COLO829 (cell line): ENCODE results near the gene PTH1R.

Experiments used
- DNase-seq: peaks from one replicate; pipeline ENCODE4 v3.0.0; 2012; ENCODE audit warnings: low spot score

The PTH1R gene

DNA sequence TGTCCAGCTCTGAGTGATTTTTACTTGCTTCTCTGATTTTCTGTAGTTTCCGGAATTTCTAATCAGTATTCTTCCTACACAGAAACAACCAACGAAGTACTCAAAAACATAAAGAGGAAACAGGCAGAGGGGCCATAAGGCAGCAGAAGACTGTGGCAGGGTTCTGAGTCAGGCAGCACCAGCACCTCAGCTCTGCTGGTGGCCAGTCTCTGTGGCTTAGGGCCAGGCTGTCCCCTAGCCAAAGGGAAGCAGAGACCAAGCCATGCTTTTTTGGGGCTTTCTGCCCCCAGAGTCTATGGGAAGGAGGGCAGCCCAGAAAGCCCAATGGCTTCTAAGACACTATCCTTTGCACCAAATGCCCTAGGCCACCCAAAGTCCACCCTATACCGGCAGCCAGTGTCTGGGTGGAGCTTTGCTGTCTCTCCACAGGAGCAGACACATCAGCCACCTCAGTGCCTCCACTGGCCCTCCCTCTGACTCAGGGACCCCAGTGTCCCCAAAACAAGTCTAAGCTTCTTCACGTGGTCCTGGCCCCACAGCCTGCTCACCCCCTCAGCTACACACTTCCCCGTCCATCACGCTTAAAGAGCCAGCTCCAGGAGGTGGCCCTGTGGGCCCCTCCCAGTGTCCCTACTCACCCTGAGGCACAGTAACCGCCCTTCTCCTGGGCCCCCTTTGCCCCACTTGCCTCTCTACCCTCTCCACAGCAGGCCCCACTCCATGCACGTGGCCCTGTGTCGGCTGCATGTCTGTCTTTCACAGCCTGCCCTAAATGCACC, 52.8 kb downstream of the PTH1R start:
- DNase-seq = no peak

DNA sequence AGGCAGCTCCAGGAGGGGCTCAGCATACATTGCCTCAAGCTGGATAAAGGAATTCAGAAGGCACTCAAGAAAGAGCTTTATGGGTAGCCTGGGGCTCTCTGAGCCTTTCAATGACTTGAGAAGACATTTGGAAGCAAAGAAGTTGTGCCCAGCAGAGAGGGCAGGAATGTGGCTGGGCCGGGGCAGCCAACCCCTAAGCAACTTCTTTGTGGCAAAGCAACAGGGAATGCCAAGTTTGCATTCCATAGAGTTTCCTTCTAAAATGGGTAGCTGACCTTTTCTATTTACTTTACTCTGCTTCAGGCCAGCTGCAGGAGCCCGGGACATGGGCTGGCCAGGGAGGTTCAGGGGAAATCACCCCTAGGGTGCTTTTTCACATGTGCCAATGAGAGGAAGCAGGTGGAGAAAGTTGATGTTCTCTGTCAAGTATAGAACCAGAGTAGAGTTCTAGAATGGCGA, 53.5 kb downstream of the PTH1R start:
- peak; percentile 41 for DNase-seq

DNA sequence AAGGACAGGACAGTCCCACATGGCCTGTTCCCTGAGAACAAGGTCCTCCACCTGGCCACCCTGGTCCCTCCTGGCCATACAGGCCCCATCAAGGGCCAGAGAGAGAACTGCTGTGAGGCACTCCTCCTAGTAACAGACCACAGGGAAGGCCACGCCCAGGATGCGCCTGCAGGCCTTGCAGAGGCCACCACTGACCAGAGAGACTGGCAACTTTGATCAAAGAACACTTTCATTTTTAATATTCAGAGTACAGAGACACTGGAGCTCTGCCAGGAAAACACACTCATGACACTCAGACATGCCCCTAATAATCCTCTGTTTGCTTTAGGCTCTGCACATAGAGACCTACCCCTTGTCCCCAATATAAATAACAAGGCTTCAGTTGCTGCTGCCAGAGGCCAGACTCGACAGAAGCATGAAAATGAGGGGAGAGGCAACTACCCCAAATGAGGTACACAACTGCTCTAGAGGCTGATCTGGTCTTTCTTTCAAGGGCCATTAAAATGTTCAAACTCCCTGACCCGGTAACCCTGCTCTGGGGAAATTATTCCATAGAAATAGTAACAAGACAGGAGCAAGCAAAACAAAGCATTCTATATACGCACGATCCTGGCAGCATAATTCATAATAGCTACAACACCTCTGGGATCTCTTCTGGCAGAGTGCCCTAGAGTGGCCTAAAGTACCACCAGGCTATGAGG, 54.3 kb downstream of the PTH1R start:
- peak; percentile 96 for DNase-seq

GRCh38 chr3:46932455-46933225, 55.1 kb downstream of the PTH1R start:
- DNase-seq = no peak

DNA sequence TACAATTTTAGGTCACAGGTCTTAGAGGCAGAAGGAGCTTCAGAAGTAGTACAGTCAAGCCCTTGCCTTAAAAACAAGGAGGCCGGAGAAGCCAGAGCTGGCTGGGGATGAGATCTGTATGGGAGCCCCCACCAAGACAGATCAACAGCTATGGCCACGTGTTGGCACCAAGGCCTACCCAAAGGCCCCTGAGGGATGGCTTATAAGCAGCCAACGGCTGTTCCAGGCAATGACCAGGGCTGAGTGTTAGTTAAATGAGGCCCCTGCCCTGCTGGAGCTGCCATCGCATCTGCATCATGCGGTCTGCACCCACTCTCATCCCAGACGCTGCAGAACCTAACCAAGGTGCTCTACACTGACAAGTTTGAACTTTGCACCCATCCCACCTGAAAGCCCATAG, 55.7 kb downstream of the PTH1R start:
- no peak for DNase-seq

DNA sequence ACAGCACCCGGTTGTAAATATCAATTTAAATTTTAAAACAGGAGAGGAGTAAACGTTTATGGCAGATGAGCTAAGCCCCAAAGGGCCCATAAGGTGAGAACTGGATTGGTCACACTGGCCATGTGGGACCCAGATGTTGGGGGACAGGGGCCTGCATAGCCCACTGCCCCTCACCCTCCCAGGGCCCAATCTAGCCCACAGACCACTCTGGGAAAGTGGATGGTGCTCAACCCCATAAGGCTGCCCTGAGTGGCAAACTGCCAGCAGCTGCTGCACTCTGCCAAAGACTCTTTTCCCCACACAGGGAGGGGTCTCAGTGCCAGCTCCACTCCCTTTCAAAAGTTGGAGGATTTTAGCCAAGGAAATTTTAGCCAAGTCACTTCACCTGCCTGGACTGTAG, 56.6 kb downstream of the PTH1R start:
- no peak for DNase-seq

DNA sequence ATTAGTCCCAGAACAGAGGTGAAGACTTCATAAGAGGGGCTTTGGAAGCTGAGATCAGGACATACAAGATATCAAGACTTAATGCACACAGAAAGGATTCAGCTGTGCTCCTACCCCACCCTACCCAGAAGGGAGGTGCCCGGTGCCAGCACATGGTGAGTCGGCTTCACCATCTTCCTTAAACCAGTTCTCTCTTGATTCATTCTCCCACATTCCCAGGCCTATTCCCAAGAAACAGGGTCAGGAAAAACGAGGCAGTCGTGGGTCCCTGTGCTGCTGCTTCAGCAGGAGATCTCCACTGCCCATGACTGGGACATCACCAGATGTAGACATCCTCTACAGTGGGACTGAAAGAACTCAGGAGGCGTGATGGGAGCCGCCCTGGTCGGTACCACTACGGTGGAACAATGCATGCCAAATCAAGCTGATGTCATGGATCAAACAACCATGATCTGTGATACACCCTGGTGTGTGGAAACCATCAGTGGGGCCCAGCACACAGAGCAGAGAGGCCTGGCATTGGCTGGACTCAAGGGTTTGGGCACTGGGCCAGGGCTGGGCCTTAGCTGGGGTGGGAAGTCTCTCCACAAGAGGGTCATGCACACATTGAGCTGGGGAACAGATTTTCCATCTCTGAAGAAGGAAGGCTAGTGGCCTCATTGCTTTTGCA, 57.1 kb downstream of the PTH1R start:
- DNase-seq = no peak

- DNase-seq = peak; percentile 97
Observed at GRCh38 chr3:46935168-46935858, 57.8 kb downstream of the PTH1R start.

DNA sequence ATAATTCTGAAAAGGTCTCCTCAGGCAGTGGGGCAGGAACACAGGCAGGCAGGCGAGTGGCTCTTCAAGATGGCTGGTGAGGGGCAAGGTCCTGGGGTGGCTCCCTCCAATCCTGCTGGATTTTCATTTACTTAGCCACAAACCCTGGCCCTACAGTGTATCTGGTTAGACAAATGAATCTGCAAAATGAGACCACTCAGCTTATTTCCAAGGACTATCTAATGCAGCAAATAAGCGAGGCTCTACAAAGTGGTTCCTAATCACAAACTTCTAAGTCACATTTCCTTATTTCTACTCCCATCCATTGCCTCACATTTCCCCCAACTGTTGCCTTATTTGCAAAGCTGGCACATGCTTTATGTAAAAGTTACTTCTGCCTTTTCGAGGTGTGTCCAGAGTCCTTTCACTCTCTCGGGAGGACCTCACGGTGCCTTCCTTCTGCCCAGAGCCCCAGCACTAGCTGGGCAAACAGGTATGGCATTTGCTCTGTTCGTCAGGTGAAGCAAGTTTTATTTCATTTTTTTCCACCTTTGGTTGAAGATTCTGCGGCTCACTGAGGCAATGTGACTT, 58.6 kb downstream of the PTH1R start:
- DNase-seq = no peak

- no peak for DNase-seq
Observed at GRCh38 chr3:46936733-46937250, 59.3 kb downstream of the PTH1R start.

GRCh38 chr3:46938118-46938517, 60.6 kb downstream of the PTH1R start:
- DNase-seq = no peak

DNA sequence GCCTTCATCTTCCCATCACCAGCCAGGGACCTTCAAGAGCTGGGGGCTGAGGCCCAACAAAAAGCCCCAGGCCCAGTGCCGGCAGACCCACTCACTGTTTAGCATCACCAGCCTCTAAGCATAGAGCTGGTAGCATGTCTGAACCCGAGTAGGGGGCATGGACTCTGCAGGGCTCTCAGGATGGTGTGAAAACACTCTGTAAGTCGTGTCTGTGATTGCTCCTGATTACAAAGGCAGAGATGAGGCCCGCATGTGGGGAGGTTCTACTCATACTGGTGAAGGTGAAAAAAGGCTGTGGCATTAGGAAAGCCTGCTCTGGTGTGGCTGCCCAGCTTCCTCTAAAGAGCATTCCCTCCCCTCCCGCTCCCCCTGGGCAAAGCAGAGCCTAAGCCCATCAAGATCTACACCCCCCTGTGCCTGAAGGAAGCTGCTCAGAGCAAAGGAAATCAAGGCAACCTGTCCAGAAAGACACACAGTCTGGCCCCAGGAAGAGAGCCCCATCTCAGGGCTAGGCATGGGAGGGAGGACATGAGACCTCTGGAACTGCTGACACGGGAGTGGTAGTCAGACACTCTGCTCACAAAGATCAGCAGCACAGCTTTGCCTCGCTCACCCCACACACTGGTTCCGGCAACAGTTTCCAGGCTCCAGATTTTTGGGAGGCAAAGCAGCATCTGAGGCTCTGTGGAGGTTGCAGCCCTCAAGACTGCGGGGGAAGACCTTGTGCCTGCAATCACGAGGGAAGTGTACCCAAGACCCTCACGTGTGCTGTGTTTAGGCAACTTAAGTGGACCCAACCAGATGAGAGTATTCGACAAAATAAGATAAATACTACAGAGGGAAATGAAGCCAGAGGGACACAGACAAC, 62.3 kb downstream of the PTH1R start:
- DNase-seq = no peak

DNA sequence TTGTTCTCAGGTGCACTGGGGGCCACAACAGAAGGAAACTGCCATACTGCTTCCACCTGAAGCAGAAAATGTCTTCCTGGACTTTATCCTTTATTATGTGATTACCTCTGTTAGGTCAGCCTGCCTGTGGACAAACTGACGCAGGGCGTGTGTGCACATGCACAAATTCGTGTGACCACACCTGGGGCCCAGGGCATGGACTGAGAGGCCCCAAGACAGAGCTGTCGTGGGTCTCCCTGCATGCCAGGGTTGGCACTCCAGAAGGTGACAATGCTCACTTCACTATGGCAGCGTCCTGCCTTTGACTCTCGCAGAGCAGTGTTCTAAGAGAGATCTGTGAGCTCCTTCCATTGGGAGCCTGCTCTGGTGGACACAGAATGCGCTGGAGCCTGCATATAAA, 64.6 kb downstream of the PTH1R start:
- no peak for DNase-seq

DNA sequence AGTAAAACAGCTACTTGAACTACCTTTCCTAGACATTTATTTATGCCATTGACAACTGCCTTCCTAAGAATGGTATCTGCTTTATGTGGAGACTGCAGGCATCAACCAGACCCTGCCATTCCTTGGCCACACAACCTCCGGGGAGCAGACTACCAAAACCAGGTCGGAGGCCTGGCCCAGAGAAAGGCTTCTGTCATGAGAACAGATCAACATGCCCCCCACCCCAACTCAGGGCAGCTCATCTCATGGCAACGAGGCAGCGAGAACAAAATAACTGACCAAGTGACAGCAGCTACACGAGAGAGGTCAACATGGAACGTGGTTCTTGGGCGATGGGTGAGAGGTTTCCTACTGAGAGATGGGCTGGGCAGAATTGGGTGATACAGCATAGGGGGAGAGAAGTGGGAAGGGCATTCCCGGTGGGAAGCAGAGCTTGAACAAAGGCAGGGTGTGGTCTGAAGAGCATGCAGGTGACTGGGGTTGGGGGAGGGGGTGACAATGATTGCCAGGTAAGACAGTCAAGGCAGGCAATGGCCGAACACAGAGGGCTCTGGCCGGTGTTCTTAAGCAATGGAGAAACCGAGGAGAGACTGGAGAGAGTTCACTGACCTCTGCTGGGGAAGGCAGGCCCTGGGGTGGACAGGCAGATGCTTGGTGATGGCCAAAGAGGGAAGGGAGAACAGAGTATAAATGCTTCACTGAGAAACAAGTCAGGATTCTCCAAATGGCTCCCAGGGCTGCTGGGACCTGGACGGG, 65.1 kb downstream of the PTH1R start:
- no peak for DNase-seq

DNA sequence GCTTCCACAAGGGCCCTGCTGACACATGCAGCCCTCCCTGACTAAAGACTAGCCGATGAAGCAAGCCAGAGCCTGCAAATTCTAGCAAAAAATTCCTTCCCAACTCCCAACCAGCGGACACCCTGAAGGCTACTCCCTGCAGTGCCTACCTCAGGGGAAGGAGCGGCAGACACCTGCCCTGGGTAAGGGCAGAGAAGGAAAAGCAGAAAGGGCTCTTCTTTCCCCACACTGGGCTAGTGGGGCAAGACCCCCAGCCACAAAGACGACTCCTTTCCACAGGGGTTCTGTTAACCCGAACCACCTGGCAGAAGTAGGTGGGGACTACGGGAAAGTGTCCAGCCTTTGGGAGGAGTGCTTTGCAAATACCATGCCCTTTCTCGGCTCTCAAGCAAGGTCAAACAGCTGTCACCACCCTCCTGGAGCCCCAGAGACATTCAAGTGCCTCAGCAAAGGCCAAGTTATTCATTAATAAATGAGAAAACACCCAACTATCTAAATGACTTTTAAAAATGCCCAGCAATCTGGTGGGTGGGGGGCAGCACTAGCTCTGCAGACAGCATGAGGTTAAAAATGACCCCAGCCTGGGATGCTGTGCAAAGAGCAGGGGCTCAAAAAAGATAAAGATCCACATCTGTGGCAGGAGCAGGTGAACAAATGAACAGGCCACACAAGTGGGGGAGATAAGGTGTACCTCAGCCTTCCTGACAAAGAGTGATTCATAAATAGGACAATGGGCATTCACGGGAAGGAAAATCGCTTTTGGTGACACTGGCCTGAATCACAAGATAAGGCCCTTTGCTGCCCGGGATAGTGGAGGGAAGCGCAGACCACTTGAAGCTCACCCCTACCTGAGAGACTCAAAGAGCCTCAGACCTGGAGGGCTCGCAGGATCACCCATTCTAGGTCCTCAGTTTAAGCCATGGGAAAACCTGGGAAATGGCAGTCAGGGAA, 66.0 kb downstream of the PTH1R start:
- DNase-seq = no peak

DNA sequence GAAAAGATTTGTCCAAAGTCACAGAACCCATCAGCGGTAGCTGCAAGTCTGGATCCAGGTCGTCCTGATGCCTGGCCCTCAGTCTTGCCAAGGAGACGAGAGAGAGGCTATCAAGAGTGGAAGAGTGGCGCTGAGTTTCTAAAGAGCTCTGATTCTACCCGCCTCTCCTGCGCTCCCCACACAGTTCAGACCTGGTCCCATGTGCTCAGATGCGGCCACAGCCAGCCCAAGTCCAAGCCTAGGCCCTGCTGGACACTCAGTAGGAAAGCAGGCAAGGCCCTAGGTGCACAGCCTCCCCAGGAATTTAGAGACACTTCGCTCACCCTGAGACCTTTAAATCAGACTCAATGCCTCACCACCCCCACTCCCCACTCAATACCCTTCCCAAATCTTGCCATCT, 66.7 kb downstream of the PTH1R start:
- DNase-seq = no peak

- DNase-seq = no peak
Observed at GRCh38 chr3:46946416-46946815, 68.9 kb downstream of the PTH1R start.

DNA sequence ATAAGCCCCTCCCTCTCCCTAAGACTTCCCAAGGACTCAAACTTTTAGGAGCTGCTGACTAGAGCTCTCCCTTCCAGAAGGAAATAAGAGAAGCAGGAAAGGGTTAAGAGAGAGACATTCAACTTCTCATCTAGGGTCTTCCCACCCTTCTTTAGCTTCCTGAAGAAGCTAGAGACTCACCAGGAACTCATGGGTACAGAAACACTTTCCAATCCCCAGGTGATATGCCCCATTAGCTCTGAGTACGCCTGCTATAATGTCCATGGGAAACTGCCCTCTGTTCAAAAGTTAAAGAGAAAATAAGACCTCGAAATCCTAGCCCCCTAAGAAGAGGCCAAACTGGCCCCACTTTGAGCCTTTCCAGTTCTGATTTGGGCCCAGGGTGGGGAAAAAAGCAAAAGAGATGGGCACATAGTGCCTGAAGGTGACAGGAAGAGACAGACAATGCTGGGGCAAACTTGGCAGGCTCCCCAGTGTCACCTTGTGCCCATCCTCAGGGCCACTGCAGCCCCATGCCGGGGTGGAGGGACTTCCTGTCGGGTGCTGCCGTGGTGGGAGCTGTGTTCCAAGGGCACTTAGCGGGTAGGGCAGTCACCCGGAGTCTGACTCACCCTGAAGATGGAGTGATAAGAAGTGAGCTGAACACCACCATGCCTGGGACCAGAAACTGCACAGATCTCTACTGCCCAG, 69.5 kb downstream of the PTH1R start:
- DNase-seq = no peak
